A549 treated with Hydrocortisone at 1 μM for 4 hours (cell line): Measurements from ENCODE around the gene LRTM2. TPM values are rescaled to one million over a fixed set of nuclear protein-coding genes. Genes with fewer than 3 reads are reported as not detected.

Source experiments
- total RNA-seq: library from RNA; stranded (reverse); fragments of 200-300 nt; extraction: Qiagen RNA extraction; gene quantifications from 5 replicates; pipeline ENCODE4 v1.2.3, GENCODE V29; 2022

The LRTM2 gene
- total RNA-seq, result 0.07 to 0.15 TPM in 2 of 5 replicates, not detected in the others

DNA sequence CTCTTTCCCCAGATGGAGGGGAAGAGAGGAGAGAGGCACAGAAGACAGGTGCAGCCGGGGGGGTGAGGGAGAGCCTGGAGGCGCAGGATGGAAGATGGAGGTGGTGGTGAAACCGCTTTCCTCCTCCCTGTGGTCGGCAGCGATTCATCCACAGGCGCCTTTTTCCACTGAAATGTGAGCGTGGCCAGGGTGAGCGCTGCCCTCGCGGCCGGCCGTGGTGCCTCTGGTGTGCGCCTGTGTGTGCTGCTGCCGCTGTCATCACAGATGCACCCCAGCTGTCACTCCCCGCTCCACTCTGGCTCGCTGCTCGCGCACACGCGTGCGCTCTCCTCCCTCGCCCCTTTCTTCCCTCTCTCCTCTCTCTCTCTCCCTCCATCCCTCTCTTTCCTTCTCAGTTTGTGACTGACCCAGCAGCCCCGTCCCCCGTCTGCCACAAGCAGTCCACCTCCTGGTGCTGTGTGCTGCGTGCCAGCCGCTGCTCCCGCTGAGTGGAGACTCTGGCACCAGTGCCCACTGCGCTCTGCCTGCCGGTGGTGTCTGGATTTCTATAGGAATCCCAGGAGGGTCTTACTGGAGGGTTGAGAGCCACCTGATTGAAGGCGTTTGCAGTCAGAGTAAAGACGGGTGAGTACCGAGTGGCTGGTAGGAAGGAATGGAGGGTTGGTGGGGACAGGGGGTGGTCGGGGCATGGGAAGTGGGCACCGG lies at the start of gene LRTM2:
Gene LRTM2, plus strand, starts transcription at position 375 of the 705 bp plus-strand sequence. CDS start 7,584 bp downstream, outside the sequence.

Other genes with a start within 250 kb of the LRTM2 start
- gene FBXL14, start 226.0 kb upstream of the LRTM2 start, total RNA-seq, result 8.7 to 12.0 TPM (median 11.4 TPM) in 5 replicates
- gene WNT5B, start 191.3 kb upstream of the LRTM2 start, total RNA-seq, result 1.6 to 3.3 TPM (median 3.0 TPM) in 5 replicates
- gene ADIPOR2, start 129.5 kb upstream of the LRTM2 start, total RNA-seq, result 55.6 to 71.8 TPM (median 58.6 TPM) in 5 replicates
- gene CACNA2D4, start 98.1 kb downstream of the LRTM2 start, total RNA-seq, result not detected in 5 replicates
- 7.1 to 8.9 TPM (median 7.6 TPM) in 5 replicates for gene DCP1B, start 183.9 kb downstream of the LRTM2 start, total RNA-seq
- 0.05 to 0.20 TPM (median 0.06 TPM) in 4 of 5 replicates, not detected in the other for gene CACNA1C, start 232.4 kb downstream of the LRTM2 start, total RNA-seq